Stomach smooth muscle (tissue), 2 donors: ENCODE data around the gene GPNMB.

ENCODE experiments used
- H3K27ac ChIP-seq: one replicate; pipeline ENCODE4 v1.7.0; 2013; ENCODE audit warnings: mild to moderate bottlenecking, low read length, inconsistent platforms
- H3K27me3 ChIP-seq, 2 donors: one replicate each; pipeline ENCODE4 v1.7.0; 2013; ENCODE audit warnings: low read length in 2 of 2; ENCODE audit not compliant: insufficient read depth in 2 of 2, control insufficient read depth in 1 of 2
- H3K36me3 ChIP-seq, 2 donors: one replicate each; pipeline ENCODE4 v1.7.0; 2013; ENCODE audit warnings: low read length in 2 of 2; ENCODE audit not compliant: control insufficient read depth in 2 of 2, insufficient read depth in 2 of 2
- H3K4me1 ChIP-seq: one replicate; pipeline ENCODE4 v1.7.0; 2013; ENCODE audit warnings: low read length; ENCODE audit not compliant: control insufficient read depth, insufficient read depth
- H3K4me3 ChIP-seq, 2 donors: one replicate each; pipeline ENCODE4 v1.7.0; 2013; ENCODE audit warnings: low read length in 2 of 2
- H3K9ac ChIP-seq, 2 donors: one replicate each; pipeline ENCODE4 v1.7.0; 2013; ENCODE audit warnings: low read length in 2 of 2, mild to moderate bottlenecking in 1 of 2
- H3K9me3 ChIP-seq, 2 donors: one replicate each; pipeline ENCODE4 v1.7.0; 2013; ENCODE audit warnings: low read length in 2 of 2; ENCODE audit not compliant: control insufficient read depth in 2 of 2
- donor health status: healthy.
- donor health status: Pancreatic carcinoma.

GPNMB gene

GRCh38 chr7:23285657-23286646 lies 39.4 kb downstream of the GPNMB start:
- no peaks in the 10 kb centered on the region for H3K9me3 ChIP-seq
- H3K9ac ChIP-seq: no peak overlapping the region
- no peaks in the 10 kb centered on the region for H3K4me1 ChIP-seq
- no peak overlapping the region for H3K4me3 ChIP-seq
- no peaks in the 10 kb centered on the region for H3K36me3 ChIP-seq
- no peak overlapping the region for H3K27ac ChIP-seq
- no peaks in the 10 kb centered on the region for H3K27me3 ChIP-seq

GRCh38 chr7:23287612-23288011 lies 41.0 kb downstream of the GPNMB start:
- Histone ChIP-seq H3K9ac (no peak overlapping the region), H3K4me1 (no peaks in the 10 kb centered on the region), H3K27ac (no peak overlapping the region), H3K36me3 (no peaks in the 10 kb centered on the region), H3K9me3 (no peaks in the 10 kb centered on the region), H3K4me3 (no peak overlapping the region), H3K27me3 (no peaks in the 10 kb centered on the region)

- no peaks in the 10 kb centered on the region for H3K27me3 ChIP-seq
- H3K4me1 ChIP-seq: no peaks in the 10 kb centered on the region
- H3K9ac ChIP-seq: no peak overlapping the region
- no peak overlapping the region for H3K4me3 ChIP-seq
- no peaks in the 10 kb centered on the region for H3K36me3 ChIP-seq
- H3K27ac ChIP-seq: no peak overlapping the region
- H3K9me3 ChIP-seq: no peaks in the 10 kb centered on the region
These were observed 44.4 kb downstream of the GPNMB start for GRCh38 chr7:23290993-23291392.

GRCh38 chr7:23291957-23292560 lies 45.5 kb downstream of the GPNMB start:
- Histone ChIP-seq H3K4me3 (no peak overlapping the region), H3K36me3 (no peaks in the 10 kb centered on the region), H3K9me3 (no peaks in the 10 kb centered on the region), H3K27me3 (no peaks in the 10 kb centered on the region), H3K27ac (no peak overlapping the region), H3K4me1 (no peaks in the 10 kb centered on the region), H3K9ac (no peak overlapping the region)

GRCh38 chr7:23292623-23293022 lies 46.0 kb downstream of the GPNMB start:
- Histone ChIP-seq H3K9ac (no peak overlapping the region), H3K9me3 (no peaks in the 10 kb centered on the region), H3K4me3 (no peak overlapping the region), H3K27me3 (no peaks in the 10 kb centered on the region), H3K4me1 (no peaks in the 10 kb centered on the region), H3K27ac (no peak overlapping the region), H3K36me3 (no peaks in the 10 kb centered on the region)

- H3K4me1 ChIP-seq: no peaks in the 10 kb centered on the region
- no peak overlapping the region for H3K4me3 ChIP-seq
- no peak overlapping the region for H3K27ac ChIP-seq
- no peaks in the 10 kb centered on the region for H3K9me3 ChIP-seq
- H3K36me3 ChIP-seq: no peaks in the 10 kb centered on the region
- H3K27me3 ChIP-seq: no peaks in the 10 kb centered on the region
- no peak overlapping the region for H3K9ac ChIP-seq
These were observed 47.0 kb downstream of the GPNMB start for GRCh38 chr7:23293500-23294073.

- Histone ChIP-seq H3K27ac (no peak overlapping the region), H3K27me3 (no peaks in the 10 kb centered on the region), H3K9ac (no peak overlapping the region), H3K9me3 (no peaks in the 10 kb centered on the region), H3K4me1 (no peaks in the 10 kb centered on the region), H3K36me3 (no peaks in the 10 kb centered on the region), H3K4me3 (no peak overlapping the region)
These were observed 48.2 kb downstream of the GPNMB start for GRCh38 chr7:23294549-23295400.

GRCh38 chr7:23295401-23295697 lies 48.8 kb downstream of the GPNMB start:
- Histone ChIP-seq H3K4me3 (no peak overlapping the region), H3K9ac (no peak overlapping the region), H3K27ac (no peak overlapping the region), H3K36me3 (no peaks in the 10 kb centered on the region), H3K9me3 (no peaks in the 10 kb centered on the region), H3K27me3 (no peaks in the 10 kb centered on the region), H3K4me1 (peaks cover 3% of the 10 kb centered on the region)

- Histone ChIP-seq H3K4me3 (peak overlapping the region; percentile 96 to 98), H3K9me3 (no peaks in the 10 kb centered on the region), H3K36me3 (peaks cover 5 to 8% of the 10 kb centered on the region in 2 donors), H3K27me3 (no peaks in the 10 kb centered on the region), H3K9ac (peak overlapping the region; percentile 76 to 93), H3K4me1 (peaks cover 6% of the 10 kb centered on the region), H3K27ac (peak overlapping the region; percentile 69)
These were observed 51.7 kb downstream of the GPNMB start for GRCh38 chr7:23298141-23298881.
